Measurements from ENCODE around the gene PRR12.

GRCh38 chr19:49558591-49558990 lies 32.4 kb upstream of the PRR12 start:
- no peak for TF ChIP-seq EP300 (IDR thresholded peaks at IDR 0.05)
- TF ChIP-seq CTCF (IDR thresholded peaks at IDR 0.05) = no peak
- no peak for TF ChIP-seq POLR2A (IDR thresholded peaks at IDR 0.05)

Data from upper lobe of left lung (tissue), 4 donors.